ENCODE data around the gene SMCO3. TPM values are rescaled to one million over a fixed set of nuclear protein-coding genes. Genes with fewer than 3 reads are reported as not detected.

Gene SMCO3
- polyA plus RNA-seq = under 1 TPM; 0.01 to 0.04 TPM

- no peaks in the 10 kb centered on the region for H3K4me1 ChIP-seq (ENCODE audit: control insufficient read depth in 2 of 2, insufficient read depth in 2 of 2, low read length in 1 of 2)
- H3K27ac ChIP-seq (ENCODE audit: low read depth in 2 of 2, low read length in 1 of 2) = no peak within 1 kb of the TSS
- H3K9me3 ChIP-seq (ENCODE audit: control insufficient read depth in 2 of 2, insufficient read depth in 1 of 2, low read depth in 1 of 2, low read length in 1 of 2) = no peaks in the 10 kb centered on the region
- H3K4me3 ChIP-seq (ENCODE audit: low read depth in 1 of 2, low read length in 2 of 2) = no peak within 1 kb of the TSS
- H3K36me3 ChIP-seq (ENCODE audit: control insufficient read depth in 2 of 2, insufficient read depth in 2 of 2, low read length in 1 of 2) = no peaks in the 10 kb centered on the region
- 83% methylated on average over 3 of the region's 3 CpGs for WGBS, 2 donors
- H3K27me3 ChIP-seq (ENCODE audit: control insufficient read depth in 1 of 2, insufficient read depth in 2 of 2, low read length in 2 of 2) = no peaks in the 10 kb centered on the region
Measured at GRCh38 chr12:14814014-14814413, at the start of gene SMCO3. Gene SMCO3 (minus strand): TSS chr12:14814182. CDS start chr12:14806680, 7,502 bp downstream.

GRCh38 chr12:14860490-14860889, 46.5 kb upstream of the SMCO3 start:
- no peaks in the 10 kb centered on the region for H3K27me3 ChIP-seq (ENCODE audit: control insufficient read depth in 1 of 2, insufficient read depth in 2 of 2, low read length in 2 of 2)
- no peak overlapping the region for H3K4me3 ChIP-seq (ENCODE audit: low read depth in 1 of 2, low read length in 2 of 2)
- no peaks in the 10 kb centered on the region for H3K4me1 ChIP-seq (ENCODE audit: control insufficient read depth in 2 of 2, insufficient read depth in 2 of 2, low read length in 1 of 2)
- no peak overlapping the region for H3K27ac ChIP-seq (ENCODE audit: low read depth in 2 of 2, low read length in 1 of 2)
- no peaks in the 10 kb centered on the region for H3K36me3 ChIP-seq (ENCODE audit: control insufficient read depth in 2 of 2, insufficient read depth in 2 of 2, low read length in 1 of 2)
- H3K9me3 ChIP-seq (ENCODE audit: control insufficient read depth in 2 of 2, insufficient read depth in 1 of 2, low read depth in 1 of 2, low read length in 1 of 2) = no peaks in the 10 kb centered on the region

- no peaks in the 10 kb centered on the region for H3K4me1 ChIP-seq (ENCODE audit: control insufficient read depth in 2 of 2, insufficient read depth in 2 of 2, low read length in 1 of 2)
- H3K36me3 ChIP-seq (ENCODE audit: control insufficient read depth in 2 of 2, insufficient read depth in 2 of 2, low read length in 1 of 2) = no peaks in the 10 kb centered on the region
- 76 to 93% methylated on average over 1 of the region's 1 CpG for WGBS, 2 donors
- no peak overlapping the region for H3K4me3 ChIP-seq (ENCODE audit: low read depth in 1 of 2, low read length in 2 of 2)
- H3K9me3 ChIP-seq (ENCODE audit: control insufficient read depth in 2 of 2, insufficient read depth in 1 of 2, low read depth in 1 of 2, low read length in 1 of 2) = no peaks in the 10 kb centered on the region
- no peak overlapping the region for H3K27ac ChIP-seq (ENCODE audit: low read depth in 2 of 2, low read length in 1 of 2)
- no peaks in the 10 kb centered on the region for H3K27me3 ChIP-seq (ENCODE audit: control insufficient read depth in 1 of 2, insufficient read depth in 2 of 2, low read length in 2 of 2)
Measured at GRCh38 chr12:14858513-14858912, 44.5 kb upstream of the SMCO3 start.

- Histone ChIP-seq H3K4me3 (ENCODE audit: low read depth in 1 of 2, low read length in 2 of 2) (no peak overlapping the region), H3K36me3 (ENCODE audit: control insufficient read depth in 2 of 2, insufficient read depth in 2 of 2, low read length in 1 of 2) (no peaks in the 10 kb centered on the region), H3K27ac (ENCODE audit: low read depth in 2 of 2, low read length in 1 of 2) (no peak overlapping the region), H3K27me3 (ENCODE audit: control insufficient read depth in 1 of 2, insufficient read depth in 2 of 2, low read length in 2 of 2) (no peaks in the 10 kb centered on the region), H3K4me1 (ENCODE audit: control insufficient read depth in 2 of 2, insufficient read depth in 2 of 2, low read length in 1 of 2) (no peaks in the 10 kb centered on the region), H3K9me3 (ENCODE audit: control insufficient read depth in 2 of 2, insufficient read depth in 1 of 2, low read depth in 1 of 2, low read length in 1 of 2) (no peaks in the 10 kb centered on the region)
- 66 to 70% methylated on average over 6 of the region's 6 CpGs for WGBS, 2 donors
Measured at GRCh38 chr12:14854586-14855183, 40.7 kb upstream of the SMCO3 start.

GRCh38 chr12:14853961-14854360, 40.0 kb upstream of the SMCO3 start:
- no peak overlapping the region for H3K4me3 ChIP-seq (ENCODE audit: low read depth in 1 of 2, low read length in 2 of 2)
- H3K36me3 ChIP-seq (ENCODE audit: control insufficient read depth in 2 of 2, insufficient read depth in 2 of 2, low read length in 1 of 2) = no peaks in the 10 kb centered on the region
- H3K9me3 ChIP-seq (ENCODE audit: control insufficient read depth in 2 of 2, insufficient read depth in 1 of 2, low read depth in 1 of 2, low read length in 1 of 2) = no peaks in the 10 kb centered on the region
- WGBS, 2 donors = 55 to 59% methylated on average over 3 of the region's 3 CpGs
- H3K4me1 ChIP-seq (ENCODE audit: control insufficient read depth in 2 of 2, insufficient read depth in 2 of 2, low read length in 1 of 2) = no peaks in the 10 kb centered on the region
- H3K27ac ChIP-seq (ENCODE audit: low read depth in 2 of 2, low read length in 1 of 2) = no peak overlapping the region
- no peaks in the 10 kb centered on the region for H3K27me3 ChIP-seq (ENCODE audit: control insufficient read depth in 1 of 2, insufficient read depth in 2 of 2, low read length in 2 of 2)

- H3K9me3 ChIP-seq (ENCODE audit: control insufficient read depth in 2 of 2, insufficient read depth in 1 of 2, low read depth in 1 of 2, low read length in 1 of 2) = no peaks in the 10 kb centered on the region
- no peak overlapping the region for H3K4me3 ChIP-seq (ENCODE audit: low read depth in 1 of 2, low read length in 2 of 2)
- no peak overlapping the region for H3K27ac ChIP-seq (ENCODE audit: low read depth in 2 of 2, low read length in 1 of 2)
- no peaks in the 10 kb centered on the region for H3K36me3 ChIP-seq (ENCODE audit: control insufficient read depth in 2 of 2, insufficient read depth in 2 of 2, low read length in 1 of 2)
- H3K27me3 ChIP-seq (ENCODE audit: control insufficient read depth in 1 of 2, insufficient read depth in 2 of 2, low read length in 2 of 2) = no peaks in the 10 kb centered on the region
- no peaks in the 10 kb centered on the region for H3K4me1 ChIP-seq (ENCODE audit: control insufficient read depth in 2 of 2, insufficient read depth in 2 of 2, low read length in 1 of 2)
Measured at GRCh38 chr12:14852880-14853279, 38.9 kb upstream of the SMCO3 start.

- Histone ChIP-seq H3K4me1 (ENCODE audit: control insufficient read depth in 2 of 2, insufficient read depth in 2 of 2, low read length in 1 of 2) (no peaks in the 10 kb centered on the region), H3K4me3 (ENCODE audit: low read depth in 1 of 2, low read length in 2 of 2) (no peak overlapping the region), H3K27ac (ENCODE audit: low read depth in 2 of 2, low read length in 1 of 2) (no peak overlapping the region), H3K9me3 (ENCODE audit: control insufficient read depth in 2 of 2, insufficient read depth in 1 of 2, low read depth in 1 of 2, low read length in 1 of 2) (no peaks in the 10 kb centered on the region), H3K36me3 (ENCODE audit: control insufficient read depth in 2 of 2, insufficient read depth in 2 of 2, low read length in 1 of 2) (no peaks in the 10 kb centered on the region), H3K27me3 (ENCODE audit: control insufficient read depth in 1 of 2, insufficient read depth in 2 of 2, low read length in 2 of 2) (no peaks in the 10 kb centered on the region)
- 24 to 87% methylated on average over 1 of the region's 1 CpG for WGBS, 2 donors
Measured at GRCh38 chr12:14850929-14851663, 37.1 kb upstream of the SMCO3 start.

- Histone ChIP-seq H3K27ac (ENCODE audit: low read depth in 2 of 2, low read length in 1 of 2) (no peak overlapping the region), H3K36me3 (ENCODE audit: control insufficient read depth in 2 of 2, insufficient read depth in 2 of 2, low read length in 1 of 2) (no peaks in the 10 kb centered on the region), H3K4me3 (ENCODE audit: low read depth in 1 of 2, low read length in 2 of 2) (no peak overlapping the region), H3K9me3 (ENCODE audit: control insufficient read depth in 2 of 2, insufficient read depth in 1 of 2, low read depth in 1 of 2, low read length in 1 of 2) (no peaks in the 10 kb centered on the region), H3K27me3 (ENCODE audit: control insufficient read depth in 1 of 2, insufficient read depth in 2 of 2, low read length in 2 of 2) (no peaks in the 10 kb centered on the region), H3K4me1 (ENCODE audit: control insufficient read depth in 2 of 2, insufficient read depth in 2 of 2, low read length in 1 of 2) (no peaks in the 10 kb centered on the region)
- WGBS, 2 donors = 44 to 51% methylated on average over 2 of the region's 2 CpGs
Measured at GRCh38 chr12:14849661-14850060, 35.7 kb upstream of the SMCO3 start.

GRCh38 chr12:14846876-14847580, 33.0 kb upstream of the SMCO3 start:
- H3K27me3 ChIP-seq (ENCODE audit: control insufficient read depth in 1 of 2, insufficient read depth in 2 of 2, low read length in 2 of 2) = no peaks in the 10 kb centered on the region
- no peaks in the 10 kb centered on the region for H3K36me3 ChIP-seq (ENCODE audit: control insufficient read depth in 2 of 2, insufficient read depth in 2 of 2, low read length in 1 of 2)
- H3K4me1 ChIP-seq (ENCODE audit: control insufficient read depth in 2 of 2, insufficient read depth in 2 of 2, low read length in 1 of 2) = no peaks in the 10 kb centered on the region
- H3K27ac ChIP-seq (ENCODE audit: low read depth in 2 of 2, low read length in 1 of 2) = no peak overlapping the region
- no peak overlapping the region for H3K4me3 ChIP-seq (ENCODE audit: low read depth in 1 of 2, low read length in 2 of 2)
- 60 to 82% methylated on average over 4 of the region's 4 CpGs for WGBS, 2 donors
- H3K9me3 ChIP-seq (ENCODE audit: control insufficient read depth in 2 of 2, insufficient read depth in 1 of 2, low read depth in 1 of 2, low read length in 1 of 2) = no peaks in the 10 kb centered on the region

Data from esophagus (tissue), 2 donors.